ENCODE data around the gene OPCML.

OPCML gene

DNA sequence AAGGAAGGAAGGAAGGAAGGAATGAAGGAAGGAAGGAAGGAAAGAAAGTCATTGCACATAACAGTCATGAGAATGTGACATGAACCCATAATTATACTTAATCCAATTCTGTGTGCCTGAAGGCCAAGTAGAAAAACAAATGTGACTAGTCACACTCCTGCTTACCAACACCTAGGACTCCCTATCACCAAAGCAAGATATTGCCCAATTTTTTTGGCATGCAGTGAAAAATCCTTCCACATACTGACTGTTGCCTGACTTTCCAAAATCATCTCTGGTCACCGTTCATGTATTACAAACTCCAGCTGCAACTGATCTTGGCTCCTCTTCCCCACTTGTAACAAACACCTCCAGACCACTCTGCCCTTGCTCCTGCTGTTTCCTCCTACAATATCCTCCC is 516.8 kb downstream of the OPCML start:
- DNase-seq, result no peak

GRCh38 chr11:133014337-133014736 is 518.0 kb downstream of the OPCML start:
- no peak for DNase-seq

DNA sequence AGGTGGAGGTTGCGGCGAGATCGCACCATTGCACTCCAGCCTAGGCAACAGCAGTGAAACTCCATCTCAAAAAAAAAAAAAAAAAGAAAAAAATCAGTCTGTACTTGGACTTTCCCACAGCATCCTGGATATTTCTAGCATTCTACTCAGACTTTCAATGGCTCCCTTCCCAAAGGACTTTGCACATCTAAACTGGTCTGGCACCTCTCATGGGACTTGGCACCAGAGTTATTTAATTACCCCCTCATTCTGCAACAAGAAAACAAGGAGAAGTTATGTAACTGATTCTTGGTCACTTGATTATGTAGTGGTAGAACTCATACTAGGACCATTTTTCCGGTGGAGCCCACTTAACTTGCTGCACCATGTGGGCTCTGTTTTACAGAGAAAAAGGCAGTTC is 519.5 kb downstream of the OPCML start:
- no peak for DNase-seq

DNA sequence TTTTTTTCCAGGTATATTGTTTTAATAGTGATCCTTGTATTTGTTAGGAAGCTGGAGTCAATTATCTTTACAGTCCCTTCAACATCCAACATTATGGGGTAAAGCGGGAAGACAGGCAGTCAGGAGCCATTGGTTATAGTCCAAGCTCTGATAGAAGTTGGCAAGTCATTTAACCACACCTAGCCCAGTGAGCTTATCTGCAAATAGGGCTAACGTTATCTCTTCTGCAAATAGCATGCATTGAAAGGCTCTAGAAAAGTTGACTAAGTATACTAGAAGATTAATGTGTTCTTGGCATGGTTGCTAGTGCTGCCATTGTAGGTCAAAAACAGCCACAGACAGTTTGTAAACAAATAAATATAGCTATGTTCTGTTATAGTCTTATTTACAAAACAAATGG is 520.7 kb downstream of the OPCML start:
- no peak for DNase-seq

GRCh38 chr11:133007027-133007584 is 525.2 kb downstream of the OPCML start:
- no peak for DNase-seq

- DNase-seq, result no peak
Measured at GRCh38 chr11:133004369-133004768, 527.9 kb downstream of the OPCML start.

GRCh38 chr11:132999516-132999915 is 532.8 kb downstream of the OPCML start:
- DNase-seq, result no peak

DNA sequence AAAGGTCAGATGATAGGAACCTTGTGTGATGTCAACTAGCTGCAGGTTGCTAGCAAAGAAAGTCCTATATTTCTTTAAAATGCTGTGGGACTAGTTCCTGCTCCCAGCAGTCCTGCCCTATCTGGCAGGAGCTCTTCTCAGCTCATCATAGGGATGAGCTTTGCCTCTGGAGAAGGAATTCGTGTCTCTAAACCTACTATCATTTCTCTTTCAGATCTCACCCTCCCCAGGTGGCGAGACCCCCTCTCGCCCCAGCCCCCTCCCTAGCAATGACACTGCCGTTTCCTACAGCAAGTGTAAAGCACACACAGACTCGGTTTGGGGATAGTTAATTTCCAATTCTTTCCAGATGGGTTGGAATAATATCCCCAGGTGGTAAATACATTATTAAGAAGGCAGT is 533.3 kb downstream of the OPCML start:
- no peak for DNase-seq

- no peak for DNase-seq
Measured at GRCh38 chr11:132997396-132997795, 534.9 kb downstream of the OPCML start.

- DNase-seq, result no peak
Measured at GRCh38 chr11:132994966-132995365, 537.3 kb downstream of the OPCML start.

DNA sequence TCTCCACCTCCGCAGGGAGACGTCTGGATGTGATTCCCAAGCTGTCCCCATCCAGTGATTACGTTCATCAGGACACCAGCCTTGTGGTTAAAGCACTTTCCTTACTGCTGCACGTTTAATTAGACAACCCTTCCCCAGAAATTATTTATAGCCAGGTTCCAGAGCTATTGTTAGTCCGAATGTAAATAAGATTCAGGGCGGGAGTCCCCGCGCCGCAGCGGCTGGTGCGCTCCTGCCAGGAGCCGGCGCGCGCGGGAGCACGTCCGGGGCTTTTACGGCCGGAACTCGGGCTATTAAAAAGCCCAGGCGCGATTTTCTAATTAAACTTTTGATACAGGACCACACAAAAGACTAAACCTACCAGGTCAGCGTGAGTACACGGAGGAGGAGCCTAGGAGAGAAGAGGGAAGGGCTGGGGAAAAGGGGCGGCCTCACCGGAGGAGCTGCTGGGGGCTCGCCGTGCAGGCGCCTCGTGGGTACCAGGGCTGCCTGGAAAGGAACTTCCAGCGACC is 538.3 kb downstream of the OPCML start:
- no peak for DNase-seq

GRCh38 chr11:132992838-132993631 is 539.3 kb downstream of the OPCML start:
- no peak for DNase-seq

GRCh38 chr11:132988411-132988810 is 543.9 kb downstream of the OPCML start:
- no peak for DNase-seq

DNA sequence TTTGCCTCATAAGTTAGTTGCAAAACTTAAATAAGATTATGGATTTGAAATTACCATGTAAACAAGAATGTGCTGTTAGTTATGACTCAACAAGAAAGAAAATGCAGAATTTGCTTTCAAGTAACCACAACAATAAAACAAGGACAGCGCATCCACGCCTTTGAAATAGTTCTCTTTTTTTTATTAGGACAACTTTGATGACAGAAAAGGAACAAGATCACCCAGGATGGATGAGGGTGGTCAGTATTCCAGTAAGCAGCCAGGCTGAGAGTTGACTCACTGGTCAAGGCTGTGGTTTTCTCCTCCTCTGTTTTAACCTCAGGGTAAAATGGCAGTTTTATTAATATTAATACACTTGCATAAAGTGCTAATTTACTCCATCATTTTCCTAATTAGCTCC is 544.4 kb downstream of the OPCML start:
- no peak for DNase-seq

DNA sequence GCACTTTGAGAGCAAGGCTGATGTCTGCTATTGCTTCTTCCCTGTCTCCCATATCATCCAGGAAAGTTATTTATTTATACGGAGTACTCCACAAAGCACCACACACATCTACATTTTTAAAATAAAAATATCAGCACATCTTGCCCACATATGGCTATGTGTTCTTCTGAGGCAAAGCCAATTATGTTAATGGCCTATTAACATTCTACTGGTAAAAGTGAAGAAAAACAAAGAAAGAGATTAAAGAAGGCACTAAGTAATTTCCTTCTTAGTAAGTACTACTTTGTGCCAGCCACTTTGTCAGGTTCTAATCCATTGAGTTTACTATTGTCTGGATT is 548.7 kb downstream of the OPCML start:
- no peak for DNase-seq

- DNase-seq, result no peak
Measured at GRCh38 chr11:132982772-132983640, 549.3 kb downstream of the OPCML start.

- DNase-seq, result no peak
Measured at GRCh38 chr11:132981131-132981956, 551.0 kb downstream of the OPCML start.

GRCh38 chr11:132980670-132981069 is 551.6 kb downstream of the OPCML start:
- DNase-seq, result no peak

DNA sequence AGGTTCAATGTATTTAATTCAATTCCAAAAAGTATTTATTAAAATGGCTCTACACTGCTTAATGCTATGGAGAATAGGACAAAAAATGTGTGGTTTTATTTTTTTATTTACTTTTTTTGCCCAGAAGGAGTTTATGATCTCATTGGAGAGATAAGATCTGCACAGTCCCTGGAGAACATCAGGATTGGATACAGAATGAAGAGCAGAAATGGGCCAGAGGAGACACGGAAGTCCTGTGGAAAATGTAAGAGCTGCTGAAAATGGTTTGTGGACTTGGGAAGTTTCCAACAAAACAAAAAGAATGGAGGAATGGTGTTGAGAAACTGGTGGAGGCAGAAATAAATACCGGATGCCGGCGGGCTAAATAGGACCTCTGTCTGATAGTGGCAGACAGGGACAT is 554.6 kb downstream of the OPCML start:
- no peak for DNase-seq

DNA sequence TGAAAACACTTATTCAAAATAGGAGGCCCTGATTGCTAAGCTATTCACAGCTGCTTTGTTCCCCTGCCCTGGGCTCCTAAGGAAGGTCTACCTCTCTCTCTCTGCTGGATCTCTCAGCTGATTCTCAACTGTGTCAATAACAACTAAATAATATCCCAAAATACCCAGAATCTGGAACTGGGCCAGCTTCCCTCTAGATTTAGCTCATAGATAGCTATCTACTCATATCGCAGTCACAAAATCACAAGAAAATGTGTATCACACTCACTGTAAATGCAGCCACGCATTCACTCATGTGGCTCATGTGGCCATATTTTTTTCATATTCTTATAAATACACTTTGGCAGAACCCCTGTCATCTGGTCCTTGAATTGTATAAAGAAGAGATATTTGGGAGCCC is 555.1 kb downstream of the OPCML start:
- DNase-seq, result no peak

- DNase-seq, result no peak
Measured at GRCh38 chr11:132976115-132976514, 556.2 kb downstream of the OPCML start.

- DNase-seq, result no peak
Measured at GRCh38 chr11:132973686-132974085, 558.6 kb downstream of the OPCML start.

- DNase-seq, result no peak
Measured at GRCh38 chr11:132972565-132972964, 559.7 kb downstream of the OPCML start.

Data from central memory CD4-positive, alpha-beta T cell (primary cell).